Natural killer cell (primary cell): ENCODE data around the gene KRTAP4-6. TPM values are rescaled to one million over a fixed set of nuclear protein-coding genes. Genes with fewer than 3 reads are reported as not detected.

ENCODE experiments used
- ATAC-seq, 3 donors: fragments of 150-1000 bp in 2 of 3; fragments of 200-7000 bp in 1 of 3; cut with Tn5 transposase; 1 replicate in 1 of 3; 2 replicates in 2 of 3; pipeline ENCODE4 v1.10.0; 2021; ENCODE audit warnings: mild to moderate bottlenecking in 2 of 3, moderate library complexity in 2 of 3
- DNase-seq, 2 donors: peaks; one replicate each; pipeline versions ENCODE4 v3.0.0 to v3.0.0-alpha.2; 2013 to 2021; ENCODE audit warnings: mixed read lengths in 1 of 2
- H3K27ac ChIP-seq: one replicate; pipeline ENCODE4 v1.5.1; 2013; ENCODE audit warnings: mild to moderate bottlenecking, low read length
- H3K27me3 ChIP-seq: one replicate; pipeline ENCODE4 v1.6.1; 2013; ENCODE audit warnings: low read length; ENCODE audit not compliant: control insufficient read depth, insufficient read depth
- H3K36me3 ChIP-seq: one replicate; pipeline ENCODE4 v1.6.1; 2013; ENCODE audit warnings: low read length; ENCODE audit not compliant: control insufficient read depth, insufficient read depth
- H3K4me1 ChIP-seq: one replicate; pipeline ENCODE4 v1.6.1; 2013; ENCODE audit warnings: low read length; ENCODE audit not compliant: control insufficient read depth, insufficient read depth
- H3K4me3 ChIP-seq: one replicate; pipeline ENCODE4 v1.5.1; 2013; ENCODE audit warnings: low read length
- H3K9me3 ChIP-seq: one replicate; pipeline ENCODE4 v1.6.1; 2013; ENCODE audit warnings: low read length; ENCODE audit not compliant: control insufficient read depth, insufficient read depth
- H3K27ac Mint-ChIP-seq, 2 donors: one replicate each; pipeline ENCODE4 v1.8.0; 2022; ENCODE audit warnings: mild to moderate bottlenecking in 2 of 2, mixed read lengths in 2 of 2, moderate library complexity in 1 of 2
- H3K27me3 Mint-ChIP-seq, 2 donors: one replicate each; pipeline ENCODE4 v1.8.0; 2022; ENCODE audit warnings: low read depth in 2 of 2, mixed read lengths in 2 of 2
- H3K36me3 Mint-ChIP-seq: one replicate; pipeline ENCODE4 v1.8.0; 2022; ENCODE audit warnings: mixed read lengths
- H3K4me1 Mint-ChIP-seq, 2 donors: one replicate each; pipeline ENCODE4 v1.8.0; 2022; ENCODE audit warnings: mixed read lengths in 2 of 2
- H3K4me3 Mint-ChIP-seq: one replicate; pipeline ENCODE4 v1.8.0; 2022; ENCODE audit warnings: mild to moderate bottlenecking, moderate library complexity, mixed read lengths
- H3K9me3 Mint-ChIP-seq, 2 donors: one replicate each; pipeline ENCODE4 v1.8.0; 2022; ENCODE audit warnings: mixed read lengths in 2 of 2
- WGBS: methylation state at CpG from one replicate; pipeline ENCODE4 v1.1.7; 2013; ENCODE audit warnings: missing lambda C conversion rate; ENCODE audit not compliant: insufficient coverage; 5-methylcytosine and 5-hydroxymethylcytosine counted together
- intact Hi-C: fragments of 100-400 bp; cut with micrococcal nuclease; formaldehyde crosslinking; loops from one replicate; pipeline ENCODE4 v1.14.2; 2022
- total RNA-seq, 4 donors: library from RNA; stranded (reverse); fragments of 120-200 nt in 1 of 4; gene quantifications; one replicate each; pipeline versions ENCODE4 v1.2.3 to v1.2.4, GENCODE V29; 2013 to 2022
- TF ChIP-seq, protein P1 (sequence below): fragments of 200-600 bp; IDR thresholded peaks from one replicate; pipeline ENCODE4 v1.8.0; 2022; ENCODE audit warnings: antibody characterized with exemption

Gene KRTAP4-6
- total RNA-seq, 3 donors from 2014 or later (not counting 1 experiment from before 2014, with no cell fraction given), result not detected

DNA sequence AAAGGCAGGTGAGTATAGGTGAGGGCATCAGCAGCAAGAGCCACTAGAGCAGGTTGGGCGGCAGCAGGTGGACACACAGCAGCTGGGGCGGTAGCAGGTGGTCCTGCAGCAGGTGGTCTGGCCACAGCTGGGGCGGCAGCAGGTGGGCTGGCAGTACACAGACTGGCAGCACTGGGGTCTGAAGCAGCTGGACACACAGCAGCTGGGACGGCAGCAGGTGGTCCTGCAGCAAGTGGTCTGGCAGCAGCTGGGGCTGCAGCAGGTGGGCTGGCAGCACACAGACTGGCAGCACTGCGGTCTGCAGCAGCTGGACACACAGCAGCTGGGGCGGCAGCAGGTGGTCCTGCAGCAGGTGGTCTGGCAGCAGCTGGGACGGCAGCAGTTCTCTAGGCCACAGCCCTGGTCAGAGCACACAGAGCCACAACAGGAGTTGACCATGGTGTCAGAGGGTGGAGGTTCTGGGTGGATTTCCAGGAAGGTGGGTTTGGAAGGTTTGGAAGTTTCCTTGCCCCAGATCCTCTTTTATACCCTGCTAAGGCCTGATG is 37.5 kb upstream of the KRTAP4-6 start, which contains the start of gene KRTAP4-2:
TSS of gene KRTAP4-2 (minus strand) at position 495 of the 545 bp plus-strand sequence. CDS start at position 438, 57 bp downstream.
- Mint-ChIP-seq H3K4me1 (no peaks in the 10 kb centered on the region), H3K9me3 (no peaks in the 10 kb centered on the region), H3K4me3 (no peak within 1 kb of the TSS), H3K27me3 (peaks cover 10 to 15% of the 10 kb centered on the region in 2 donors), H3K27ac (no peak within 1 kb of the TSS), H3K36me3 (no peaks in the 10 kb centered on the region)
- DNase-seq (no peak), ATAC-seq (no peak)
- TF ChIP-seq, protein P1, sequence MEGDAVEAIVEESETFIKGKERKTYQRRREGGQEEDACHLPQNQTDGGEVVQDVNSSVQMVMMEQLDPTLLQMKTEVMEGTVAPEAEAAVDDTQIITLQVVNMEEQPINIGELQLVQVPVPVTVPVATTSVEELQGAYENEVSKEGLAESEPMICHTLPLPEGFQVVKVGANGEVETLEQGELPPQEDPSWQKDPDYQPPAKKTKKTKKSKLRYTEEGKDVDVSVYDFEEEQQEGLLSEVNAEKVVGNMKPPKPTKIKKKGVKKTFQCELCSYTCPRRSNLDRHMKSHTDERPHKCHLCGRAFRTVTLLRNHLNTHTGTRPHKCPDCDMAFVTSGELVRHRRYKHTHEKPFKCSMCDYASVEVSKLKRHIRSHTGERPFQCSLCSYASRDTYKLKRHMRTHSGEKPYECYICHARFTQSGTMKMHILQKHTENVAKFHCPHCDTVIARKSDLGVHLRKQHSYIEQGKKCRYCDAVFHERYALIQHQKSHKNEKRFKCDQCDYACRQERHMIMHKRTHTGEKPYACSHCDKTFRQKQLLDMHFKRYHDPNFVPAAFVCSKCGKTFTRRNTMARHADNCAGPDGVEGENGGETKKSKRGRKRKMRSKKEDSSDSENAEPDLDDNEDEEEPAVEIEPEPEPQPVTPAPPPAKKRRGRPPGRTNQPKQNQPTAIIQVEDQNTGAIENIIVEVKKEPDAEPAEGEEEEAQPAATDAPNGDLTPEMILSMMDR, result no peak
- Histone ChIP-seq H3K4me1 (peaks cover 5% of the 10 kb centered on the region), H3K9me3 (no peaks in the 10 kb centered on the region), H3K4me3 (no peak within 1 kb of the TSS), H3K27me3 (no peaks in the 10 kb centered on the region), H3K36me3 (no peaks in the 10 kb centered on the region), H3K27ac (no peak within 1 kb of the TSS)
- 92% methylated on average over 7 of the region's 7 CpGs for WGBS
- intact Hi-C loops, result no loop called here

DNA sequence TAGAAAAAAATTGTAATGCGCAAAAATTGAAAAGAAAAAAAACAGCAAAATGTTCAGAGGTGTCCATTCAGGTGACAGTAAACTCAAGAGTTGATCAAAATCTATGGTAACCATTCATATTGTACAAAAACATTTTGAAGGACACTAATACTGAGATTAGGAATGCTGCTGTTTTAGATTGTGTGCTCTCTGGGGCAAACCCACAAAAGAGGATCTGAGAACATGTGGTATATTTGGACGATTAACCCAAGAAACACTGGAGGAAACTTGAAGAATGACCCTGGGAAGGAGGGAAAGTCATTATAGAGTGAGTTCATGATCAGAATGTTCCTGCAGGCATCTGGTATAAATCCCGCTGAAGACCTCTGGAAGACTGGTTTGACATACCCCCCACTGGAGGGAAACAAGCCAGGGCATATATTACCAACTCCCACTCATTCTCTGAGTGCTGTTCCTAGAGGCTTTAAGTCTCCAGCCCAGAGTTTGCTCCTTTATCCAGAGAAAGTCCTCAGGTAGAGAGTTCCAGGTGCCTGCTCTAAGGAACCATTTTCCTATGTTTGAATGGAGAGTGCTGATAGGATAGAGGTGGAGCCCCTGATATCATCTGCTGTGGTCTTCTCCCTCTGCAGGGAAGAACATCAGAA is 36.5 kb upstream of the KRTAP4-6 start:
- Mint-ChIP-seq H3K4me1 (no peaks in the 10 kb centered on the region), H3K9me3 (no peaks in the 10 kb centered on the region), H3K36me3 (no peaks in the 10 kb centered on the region), H3K27ac (no peak overlapping the region), H3K4me3 (no peak overlapping the region), H3K27me3 (peaks cover 15 to 23% of the 10 kb centered on the region in 2 donors)
- no peak for DNase-seq
- no peaks in the 10 kb centered on the region for H3K9me3 ChIP-seq
- intact Hi-C loops, result no loop called here
- WGBS, result 63% methylated on average over 3 of the region's 3 CpGs
- H3K4me3 ChIP-seq, result no peak overlapping the region
- H3K27me3 ChIP-seq, result no peaks in the 10 kb centered on the region
- peaks cover 5% of the 10 kb centered on the region for H3K4me1 ChIP-seq
- no peak overlapping the region for H3K27ac ChIP-seq
- TF ChIP-seq, protein P1, result no peak
- ATAC-seq, result no peak
- H3K36me3 ChIP-seq, result no peaks in the 10 kb centered on the region

DNA sequence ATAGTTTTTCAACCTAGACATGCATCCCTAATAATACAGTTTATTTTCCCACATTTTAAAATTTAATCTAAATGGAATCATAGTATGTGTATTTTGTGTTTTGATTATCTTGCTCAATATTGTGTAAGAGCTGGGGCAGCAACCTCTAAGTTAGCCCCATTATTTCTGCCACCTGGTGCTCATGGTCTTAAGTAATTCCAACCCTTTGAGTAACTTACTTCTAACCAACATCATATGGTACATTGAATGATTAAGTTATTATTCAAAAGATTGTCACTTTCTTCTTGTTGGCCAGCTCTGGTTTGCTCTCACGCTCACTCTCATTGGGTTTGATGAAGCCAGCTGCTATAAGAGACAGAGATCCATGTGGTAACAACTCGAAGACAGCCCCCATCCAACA is 31.5 kb upstream of the KRTAP4-6 start:
- intact Hi-C loops, result no loop called here
- H3K36me3 Mint-ChIP-seq, result no peaks in the 10 kb centered on the region
- ATAC-seq (no peak), DNase-seq (no peak)
- H3K27ac Mint-ChIP-seq, result no peak overlapping the region
- peaks cover 14 to 28% of the 10 kb centered on the region in 2 donors for H3K27me3 Mint-ChIP-seq
- 66% methylated on average over 2 of the region's 2 CpGs for WGBS
- H3K4me3 Mint-ChIP-seq, result no peak overlapping the region
- no peaks in the 10 kb centered on the region for H3K36me3 ChIP-seq
- no peak overlapping the region for H3K27ac ChIP-seq
- no peaks in the 10 kb centered on the region for H3K9me3 Mint-ChIP-seq
- H3K4me1 ChIP-seq, result peaks cover 5% of the 10 kb centered on the region
- H3K27me3 ChIP-seq, result no peaks in the 10 kb centered on the region
- H3K4me3 ChIP-seq, result no peak overlapping the region
- TF ChIP-seq, protein P1, result no peak
- no peaks in the 10 kb centered on the region for H3K4me1 Mint-ChIP-seq
- H3K9me3 ChIP-seq, result no peaks in the 10 kb centered on the region

DNA sequence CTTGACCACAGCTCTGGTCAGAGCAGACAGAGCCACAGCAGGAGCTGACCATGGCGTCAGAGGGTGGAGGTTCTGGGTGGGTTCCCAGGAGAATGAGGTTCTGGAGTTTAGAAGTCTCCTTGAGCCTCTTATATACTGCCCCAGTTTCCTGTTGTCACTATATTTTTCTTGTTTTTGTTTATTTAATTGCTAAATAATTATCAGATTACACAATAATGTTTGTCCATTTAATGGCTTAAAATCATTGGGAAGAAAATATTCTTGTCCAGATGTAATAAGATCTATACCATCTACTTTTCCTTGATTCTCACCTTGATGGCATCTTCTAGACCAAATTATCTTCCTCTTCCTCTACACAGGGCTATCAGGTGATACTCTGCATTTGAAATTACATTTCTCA is 27.8 kb upstream of the KRTAP4-6 start, which contains the start of gene KRTAP4-3:
TSS of gene KRTAP4-3 (minus strand) at position 101 of the 400 bp plus-strand sequence. CDS start at position 52, 49 bp downstream.
- Histone ChIP-seq H3K4me1 (no peaks in the 10 kb centered on the region), H3K27me3 (no peaks in the 10 kb centered on the region), H3K9me3 (no peaks in the 10 kb centered on the region), H3K4me3 (no peak within 1 kb of the TSS), H3K36me3 (no peaks in the 10 kb centered on the region), H3K27ac (no peak within 1 kb of the TSS)
- 100% methylated on average over 1 of the region's 1 CpG for WGBS
- TF ChIP-seq, protein P1, result no peak
- H3K4me3 Mint-ChIP-seq, result no peak within 1 kb of the TSS
- DNase-seq, result no peak
- no peak within 1 kb of the TSS for H3K27ac Mint-ChIP-seq
- intact Hi-C loops, result no loop called here
- no peaks in the 10 kb centered on the region for H3K36me3 Mint-ChIP-seq
- H3K9me3 Mint-ChIP-seq, result no peaks in the 10 kb centered on the region
- peaks cover 11 to 30% of the 10 kb centered on the region in 2 donors for H3K27me3 Mint-ChIP-seq
- ATAC-seq, result no peak
- H3K4me1 Mint-ChIP-seq, result no peaks in the 10 kb centered on the region
